ENCODE results near the gene GREB1. TPM values are rescaled to one million over a fixed set of nuclear protein-coding genes. Genes with fewer than 3 reads are reported as not detected.

GREB1 gene
- polyA plus RNA-seq, 1 of the 3 experiments (the other 2 are of a cell fraction): 2.9 TPM

DNA sequence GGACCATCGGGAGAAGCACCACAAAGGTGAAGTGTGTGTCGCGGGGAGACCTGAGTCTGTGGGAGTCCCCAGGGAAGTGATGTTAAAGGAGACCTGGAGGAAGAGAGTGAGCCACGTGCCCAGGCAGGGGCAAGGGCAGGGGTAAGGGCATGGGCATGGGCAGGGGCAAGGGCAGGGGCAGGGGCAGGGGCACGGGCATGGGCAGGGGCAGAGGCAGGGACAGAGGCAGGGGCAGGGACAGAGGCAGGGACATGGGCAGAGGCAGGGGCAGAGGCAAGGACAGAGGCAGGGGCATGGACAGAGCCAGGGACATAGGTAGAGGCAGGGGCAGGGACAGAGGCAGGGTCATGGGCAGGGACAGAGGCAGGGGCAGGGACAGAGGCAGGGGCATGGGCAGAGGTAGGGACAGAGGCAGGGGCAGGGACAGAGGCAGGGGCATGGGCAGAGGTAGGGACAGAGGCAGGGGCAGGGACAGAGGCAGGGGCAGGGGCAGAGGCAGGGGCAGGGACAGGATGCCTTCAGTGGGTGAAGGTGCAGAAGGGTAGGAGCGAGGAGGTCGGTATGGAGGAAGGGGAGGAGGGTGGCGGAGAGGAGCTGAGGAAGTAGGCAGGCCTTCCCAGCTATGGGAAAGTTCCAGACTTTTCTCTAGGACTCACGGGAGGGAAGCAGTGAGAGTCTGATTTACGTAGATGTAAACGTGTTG, 102.9 kb downstream of the GREB1 start:
- TF ChIP-seq EZH2phosphoT487 (IDR thresholded peaks at IDR 0.05; ENCODE audit: borderline replicate concordance, low read depth): no peak
- no peak for TF ChIP-seq NFIC (IDR thresholded peaks at IDR 0.05; ENCODE audit: borderline replicate concordance)
- no peak for TF ChIP-seq FOXJ3 (CRISPR knock-in tag; IDR thresholded peaks at IDR 0.05)
- TF ChIP-seq, protein P1, sequence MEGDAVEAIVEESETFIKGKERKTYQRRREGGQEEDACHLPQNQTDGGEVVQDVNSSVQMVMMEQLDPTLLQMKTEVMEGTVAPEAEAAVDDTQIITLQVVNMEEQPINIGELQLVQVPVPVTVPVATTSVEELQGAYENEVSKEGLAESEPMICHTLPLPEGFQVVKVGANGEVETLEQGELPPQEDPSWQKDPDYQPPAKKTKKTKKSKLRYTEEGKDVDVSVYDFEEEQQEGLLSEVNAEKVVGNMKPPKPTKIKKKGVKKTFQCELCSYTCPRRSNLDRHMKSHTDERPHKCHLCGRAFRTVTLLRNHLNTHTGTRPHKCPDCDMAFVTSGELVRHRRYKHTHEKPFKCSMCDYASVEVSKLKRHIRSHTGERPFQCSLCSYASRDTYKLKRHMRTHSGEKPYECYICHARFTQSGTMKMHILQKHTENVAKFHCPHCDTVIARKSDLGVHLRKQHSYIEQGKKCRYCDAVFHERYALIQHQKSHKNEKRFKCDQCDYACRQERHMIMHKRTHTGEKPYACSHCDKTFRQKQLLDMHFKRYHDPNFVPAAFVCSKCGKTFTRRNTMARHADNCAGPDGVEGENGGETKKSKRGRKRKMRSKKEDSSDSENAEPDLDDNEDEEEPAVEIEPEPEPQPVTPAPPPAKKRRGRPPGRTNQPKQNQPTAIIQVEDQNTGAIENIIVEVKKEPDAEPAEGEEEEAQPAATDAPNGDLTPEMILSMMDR (IDR thresholded peaks at IDR 0.05): no peak
- no peak for TF ChIP-seq MEF2A (IDR thresholded peaks at IDR 0.05; ENCODE audit: borderline replicate concordance, low read depth)
- no peak for TF ChIP-seq CHD2 (IDR thresholded peaks at IDR 0.05; ENCODE audit: low read length, partially characterized antibody)
- TF ChIP-seq RXRA (IDR thresholded peaks at IDR 0.05; ENCODE audit: borderline replicate concordance, low read depth): no peak
- TF ChIP-seq FOSL2 (IDR thresholded peaks at IDR 0.05; ENCODE audit: borderline replicate concordance, low read depth): no peak
- TF ChIP-seq GATA2 (CRISPR knock-in tag; IDR thresholded peaks at IDR 0.05): no peak
- TF ChIP-seq SMC3 (IDR thresholded peaks at IDR 0.05; ENCODE audit: low read depth, low read length): no peak
- no peak for TF ChIP-seq JUND (IDR thresholded peaks at IDR 0.05)
- TF ChIP-seq RCOR1 (IDR thresholded peaks at IDR 0.05; ENCODE audit: low read length): no peak
- TF ChIP-seq RFX5 (IDR thresholded peaks at IDR 0.05; ENCODE audit: low read length): no peak
- no peak for TF ChIP-seq EP300 (IDR thresholded peaks at IDR 0.05; ENCODE audit: borderline replicate concordance in 1 of 2, low read depth in 1 of 2, low read length in 1 of 2)
- no peak for TF ChIP-seq MXI1 (IDR thresholded peaks at IDR 0.05; ENCODE audit: low read depth, low read length)
- no peak for TF ChIP-seq FOXM1 (IDR thresholded peaks at IDR 0.05; ENCODE audit: low read depth)
- TF ChIP-seq, protein P2, sequence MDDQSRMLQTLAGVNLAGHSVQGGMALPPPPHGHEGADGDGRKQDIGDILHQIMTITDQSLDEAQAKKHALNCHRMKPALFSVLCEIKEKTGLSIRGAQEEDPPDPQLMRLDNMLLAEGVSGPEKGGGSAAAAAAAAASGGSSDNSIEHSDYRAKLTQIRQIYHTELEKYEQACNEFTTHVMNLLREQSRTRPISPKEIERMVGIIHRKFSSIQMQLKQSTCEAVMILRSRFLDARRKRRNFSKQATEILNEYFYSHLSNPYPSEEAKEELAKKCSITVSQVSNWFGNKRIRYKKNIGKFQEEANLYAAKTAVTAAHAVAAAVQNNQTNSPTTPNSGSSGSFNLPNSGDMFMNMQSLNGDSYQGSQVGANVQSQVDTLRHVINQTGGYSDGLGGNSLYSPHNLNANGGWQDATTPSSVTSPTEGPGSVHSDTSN (IDR thresholded peaks at IDR 0.05): no peak
- Histone ChIP-seq H3K9me2 (no peaks in the 10 kb centered on the region), H2AFZ (ENCODE audit: low read depth) (no peak overlapping the region), H3F3A (replicated peaks; ENCODE audit: insufficient read depth) (no peaks in the 10 kb centered on the region), H3K4me3 (ENCODE audit: low read depth in 2 of 2, low read length in 1 of 2) (no peak overlapping the region), H3K27ac (ENCODE audit: low read depth in 2 of 2, low read length in 1 of 2) (no peak overlapping the region), H3K79me2 (ENCODE audit: insufficient read depth) (no peaks in the 10 kb centered on the region), H3K9me3 (no peaks in the 10 kb centered on the region), H3K36me3 (replicated peaks in 1 of 2; ENCODE audit: control insufficient read depth in 1 of 2, insufficient read depth in 2 of 2, low read length in 1 of 2) (peaks cover 0 to 15% of the 10 kb centered on the region in 2 experiments), H3K9ac (no peak overlapping the region), H3K4me2 (no peak overlapping the region), H3K4me1 (ENCODE audit: control insufficient read depth in 1 of 2, insufficient read depth in 2 of 2, low read depth in 1 of 2, low read length in 1 of 2) (no peaks in the 10 kb centered on the region; a peak in 1 of 4 replicates), H4K20me1 (ENCODE audit: insufficient read depth) (no peaks in the 10 kb centered on the region), H3K27me3 (ENCODE audit: insufficient read depth) (no peaks in the 10 kb centered on the region)
- DNase-seq: no peak
- 77% methylated on average over 11 of the region's 11 CpGs for WGBS (ENCODE audit: low lambda C conversion rate)
- POLR2A ChIA-PET: no interaction called here
- CTCF ChIA-PET: interaction anchor here (1.0 kb wide), 2 partner anchors 10 to 56 kb away, joined by 3 to 4 read pairs; no protein-coding TSS in a partner anchor
